Measurements from ENCODE around the gene OR51A7. TPM values are rescaled to one million over a fixed set of nuclear protein-coding genes. Genes with fewer than 3 reads are reported as not detected.

Gene OR51A7
- total and polyA plus RNA-seq, 2 experiments from 2014 or later: not detected

GRCh38 chr11:4891996-4892640 lies 11.5 kb upstream of the OR51A7 start:
- Histone ChIP-seq H3K27me3 (no peaks in the 10 kb centered on the region), H3K9me2 (replicated peaks; ENCODE audit: insufficient read depth) (no peaks in the 10 kb centered on the region), H3K9me3 (ENCODE audit: low read depth) (no peaks in the 10 kb centered on the region), H2AFZ (no peak overlapping the region), H3K4me1 (ENCODE audit: insufficient read depth) (no peaks in the 10 kb centered on the region), H3K36me3 (replicated peaks; ENCODE audit: insufficient read depth, low read depth) (no peaks in the 10 kb centered on the region), H4K20me1 (ENCODE audit: insufficient read depth, poor library complexity, severe bottlenecking) (no peaks in the 10 kb centered on the region), H3K27ac (no peak overlapping the region), H3K4me3 (no peak overlapping the region), H3K79me2 (no peaks in the 10 kb centered on the region), H3K4me2 (no peak overlapping the region)
- 87% methylated on average over 1 of the region's 1 CpG for WGBS (ENCODE audit: low lambda C conversion rate, missing lambda C conversion rate)
- DNase-seq (ENCODE audit: low spot score): peak; percentile 10
- no peak for TF ChIP-seq EZH2phosphoT487 (IDR thresholded peaks at IDR 0.05; ENCODE audit: low read depth, severe bottlenecking, unreplicated experiment)
- TF ChIP-seq CTCF (IDR thresholded peaks at IDR 0.05; ENCODE audit: poor library complexity): no peak
- TF ChIP-seq EZH2 (IDR thresholded peaks at IDR 0.05; ENCODE audit: borderline replicate concordance): no peak

- no peak for TF ChIP-seq CTCF (IDR thresholded peaks at IDR 0.05; ENCODE audit: poor library complexity)
- Histone ChIP-seq H3K27ac (peak overlapping the region; percentile 71), H3K9me3 (ENCODE audit: low read depth) (no peaks in the 10 kb centered on the region), H3K27me3 (no peaks in the 10 kb centered on the region), H3K4me3 (no peak overlapping the region), H3K4me1 (ENCODE audit: insufficient read depth) (no peaks in the 10 kb centered on the region), H2AFZ (no peak overlapping the region), H3K36me3 (replicated peaks; ENCODE audit: insufficient read depth, low read depth) (no peaks in the 10 kb centered on the region), H4K20me1 (ENCODE audit: insufficient read depth, poor library complexity, severe bottlenecking) (no peaks in the 10 kb centered on the region), H3K79me2 (no peaks in the 10 kb centered on the region), H3K9me2 (replicated peaks; ENCODE audit: insufficient read depth) (no peaks in the 10 kb centered on the region), H3K4me2 (no peak overlapping the region)
- peak; percentile 49 for DNase-seq (ENCODE audit: low spot score)
Observed at GRCh38 chr11:4916581-4916980, 13.0 kb downstream of the OR51A7 start.

- Histone ChIP-seq H3K27ac (no peak within 1 kb of the TSS), H3K4me3 (no peak within 1 kb of the TSS), H3K27me3 (no peaks in the 10 kb centered on the region), H3K9me2 (replicated peaks; ENCODE audit: insufficient read depth) (no peaks in the 10 kb centered on the region), H2AFZ (no peak within 1 kb of the TSS), H3K4me1 (ENCODE audit: insufficient read depth) (no peaks in the 10 kb centered on the region), H3K4me2 (no peak within 1 kb of the TSS), H3K9me3 (ENCODE audit: low read depth) (no peaks in the 10 kb centered on the region), H3K36me3 (replicated peaks; ENCODE audit: insufficient read depth, low read depth) (no peaks in the 10 kb centered on the region), H4K20me1 (ENCODE audit: insufficient read depth, poor library complexity, severe bottlenecking) (no peaks in the 10 kb centered on the region), H3K79me2 (no peaks in the 10 kb centered on the region)
- 87% methylated on average over 4 of the region's 4 CpGs for WGBS (ENCODE audit: low lambda C conversion rate, missing lambda C conversion rate)
- DNase-seq (ENCODE audit: low spot score): no peak
- TF ChIP-seq EZH2phosphoT487 (IDR thresholded peaks at IDR 0.05; ENCODE audit: low read depth, severe bottlenecking, unreplicated experiment) (no peak), CTCF (IDR thresholded peaks at IDR 0.05; ENCODE audit: poor library complexity) (no peak), EZH2 (IDR thresholded peaks at IDR 0.05; ENCODE audit: borderline replicate concordance) (no peak)
Observed at GRCh38 chr11:4919250-4919649, 15.7 kb downstream of the OR51A7 start, which contains the start of gene OR51G2. Gene OR51G2, minus strand, starts transcription at chr11:4919350. Its CDS starts 3,687 bp downstream, at chr11:4915663.

- H3K36me3 ChIP-seq (replicated peaks; ENCODE audit: insufficient read depth, low read depth): no peaks in the 10 kb centered on the region
- H3K79me2 ChIP-seq: no peaks in the 10 kb centered on the region
- no peak overlapping the region for H3K27ac ChIP-seq
- no peak overlapping the region for H2AFZ ChIP-seq
- no peaks in the 10 kb centered on the region for H3K9me2 ChIP-seq (replicated peaks; ENCODE audit: insufficient read depth)
- no peaks in the 10 kb centered on the region for H3K9me3 ChIP-seq (ENCODE audit: low read depth)
- no peaks in the 10 kb centered on the region for H3K27me3 ChIP-seq
- TF ChIP-seq CTCF (IDR thresholded peaks at IDR 0.05; ENCODE audit: poor library complexity) (no peak), EZH2phosphoT487 (IDR thresholded peaks at IDR 0.05; ENCODE audit: low read depth, severe bottlenecking, unreplicated experiment) (no peak)
- H4K20me1 ChIP-seq (ENCODE audit: insufficient read depth, poor library complexity, severe bottlenecking): no peaks in the 10 kb centered on the region
- 81% methylated on average over 1 of the region's 1 CpG for WGBS (ENCODE audit: low lambda C conversion rate, missing lambda C conversion rate)
- H3K4me3 ChIP-seq: no peak overlapping the region
- no peak for DNase-seq (ENCODE audit: low spot score)
- H3K4me1 ChIP-seq (ENCODE audit: insufficient read depth): no peaks in the 10 kb centered on the region
- H3K4me2 ChIP-seq: no peak overlapping the region
Observed at GRCh38 chr11:4921796-4922195, 18.2 kb downstream of the OR51A7 start.

Measured in hepatocyte (in vitro differentiated cells).